OCI-LY7 (cell line): ENCODE measurements around the gene OLFML2B. TPM values are rescaled to one million over a fixed set of nuclear protein-coding genes. Genes with fewer than 3 reads are reported as not detected.

Experiments used
- BruUV-seq: library from RNA; stranded (reverse); fragments of 400-500 nt; replicated peaks from 2 replicates; lab custom pipeline; 2021; lab: Mats Ljungman, UMichigan
- CTCF ChIA-PET: fragments of 300-600 bp; sonication (Branson Sonifier 250); formaldehyde crosslinking; loops from one replicate; lab custom pipeline; 2022; ENCODE audit warnings: antibody characterized with exemption; ENCODE audit not compliant: unreplicated experiment; lab: Charles Lee
- POLR2A ChIA-PET: fragments of 300-600 bp; sonication (Branson Sonifier 250); formaldehyde crosslinking; loops from one replicate; lab custom pipeline; 2022; ENCODE audit warnings: antibody characterized with exemption; lab: Charles Lee
- DNase-seq: peaks from one replicate; pipeline ENCODE4 v3.0.0-alpha.2; 2015; ENCODE audit warnings: low spot score
- H2AFZ ChIP-seq: fragments of 200-600 bp; sonication (generic), shearing (Covaris generic); 2 replicates; pipeline ENCODE4 v1.6.1; 2014; ENCODE audit warnings: mild to moderate bottlenecking, antibody characterized with exemption, low read length, moderate library complexity
- H3K27ac ChIP-seq: fragments of 200-600 bp; sonication (generic); 2 replicates; pipeline ENCODE4 v1.5.1; 2014; ENCODE audit warnings: mixed run types, low read depth, mild to moderate bottlenecking, moderate library complexity, low read length, inconsistent platforms; ENCODE audit not compliant: poor library complexity, severe bottlenecking
- H3K36me3 ChIP-seq: fragments of 200-600 bp; sonication (generic); 2 replicates; pipeline ENCODE4 v1.6.1; 2014; ENCODE audit warnings: mild to moderate bottlenecking, antibody characterized with exemption, low read length, moderate library complexity, mixed read lengths; ENCODE audit not compliant: insufficient read depth
- H3K4me1 ChIP-seq: fragments of 200-600 bp; sonication (generic); 2 replicates; pipeline ENCODE4 v1.5.1; 2014; ENCODE audit warnings: mild to moderate bottlenecking, low read length; ENCODE audit not compliant: insufficient read depth, poor library complexity, severe bottlenecking
- H3K4me2 ChIP-seq: fragments of 200-600 bp; sonication (generic); 2 replicates; pipeline ENCODE4 v1.6.1; 2014; ENCODE audit warnings: mild to moderate bottlenecking, low read length
- H3K4me3 ChIP-seq: fragments of 200-600 bp; sonication (generic); 2 replicates; pipeline ENCODE4 v1.5.1; 2014; ENCODE audit warnings: mild to moderate bottlenecking, low read depth, low read length; ENCODE audit not compliant: poor library complexity, severe bottlenecking
- H3K79me2 ChIP-seq: fragments of 200-600 bp; sonication (generic); 2 replicates; pipeline ENCODE4 v1.6.1; 2016; ENCODE audit warnings: low read depth, mild to moderate bottlenecking, low read length, moderate library complexity, mixed read lengths; ENCODE audit not compliant: insufficient read depth
- H3K9me2 ChIP-seq: fragments of 200-600 bp; sonication (generic); 2 replicates; pipeline ENCODE4 v1.6.1; 2016; ENCODE audit warnings: mild to moderate bottlenecking, low read length, mixed read lengths; ENCODE audit not compliant: insufficient read depth
- H3K9me3 ChIP-seq: fragments of 200-600 bp; sonication (generic); 2 replicates; pipeline ENCODE4 v1.6.1; 2014; ENCODE audit warnings: mild to moderate bottlenecking, mixed run types, low read length, mixed read lengths
- H4K20me1 ChIP-seq: fragments of 200-600 bp; sonication (generic); 2 replicates; pipeline ENCODE4 v1.6.1; 2014; ENCODE audit warnings: mild to moderate bottlenecking, antibody characterized with exemption, low read length, moderate library complexity, mixed read lengths; ENCODE audit not compliant: insufficient read depth
- EZH2phosphoT487 ChIP-seq: fragments of 200-600 bp; sonication (generic); IDR thresholded peaks from 2 replicates; pipeline ENCODE4 v1.6.1; 2018; ENCODE audit warnings: low read depth, borderline replicate concordance, mild to moderate bottlenecking, mixed run types, antibody characterized with exemption, low read length, moderate library complexity, mixed read lengths
- intact Hi-C: fragments of 100-400 bp; cut with micrococcal nuclease; formaldehyde crosslinking; loops from one replicate; pipeline ENCODE4 v1.10.0; 2022; ENCODE audit not compliant: unreplicated experiment
- total RNA-seq, 2 experiments: library from RNA; depleted of rRNA in 1 of 2; stranded (reverse); fragments of >200 nt in 1 of 2; shearing (Covaris generic) in 1 of 2; gene quantifications; 2 replicates each; pipeline ENCODE4 v1.2.3, GENCODE V29; 2014 to 2022
- TF ChIP-seq, protein P1 (sequence below): fragments of 200-600 bp; sonication (generic); conservative IDR thresholded peaks from 2 replicates; pipeline ENCODE4 v1.5.1; 2014; ENCODE audit warnings: mild to moderate bottlenecking, antibody characterized with exemption, low read length, moderate library complexity, mixed read lengths

Gene OLFML2B
- total RNA-seq, 2 experiments from 2014 or later, result not detected

DNA sequence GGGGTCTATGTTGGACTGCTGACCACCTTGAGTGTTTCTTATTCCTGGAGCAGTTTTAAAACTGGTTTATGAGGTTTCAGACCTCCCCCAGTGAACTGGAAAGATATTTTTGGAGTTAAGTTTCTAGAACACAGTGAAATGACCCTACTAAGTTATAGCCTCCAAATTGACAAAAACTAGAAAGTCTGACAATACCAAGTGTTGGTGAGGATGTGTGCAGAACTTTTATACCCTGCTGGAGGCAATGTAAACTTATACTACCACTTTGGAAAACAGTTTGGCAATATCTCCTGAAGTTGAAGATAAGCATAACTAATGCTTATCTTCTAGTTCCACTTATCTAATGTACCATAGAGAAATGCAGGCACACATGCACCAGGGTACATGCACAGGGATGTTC, 10.4 kb downstream of the OLFML2B start:
- no peak overlapping the region for H3K27ac ChIP-seq
- H3K4me3 ChIP-seq, result no peak overlapping the region
- BruUV-seq, result no TSS peak
- H3K36me3 ChIP-seq, result no peaks in the 10 kb centered on the region
- H3K4me1 ChIP-seq, result no peaks in the 10 kb centered on the region
- no peak for TF ChIP-seq EZH2phosphoT487
- TF ChIP-seq, protein P1, sequence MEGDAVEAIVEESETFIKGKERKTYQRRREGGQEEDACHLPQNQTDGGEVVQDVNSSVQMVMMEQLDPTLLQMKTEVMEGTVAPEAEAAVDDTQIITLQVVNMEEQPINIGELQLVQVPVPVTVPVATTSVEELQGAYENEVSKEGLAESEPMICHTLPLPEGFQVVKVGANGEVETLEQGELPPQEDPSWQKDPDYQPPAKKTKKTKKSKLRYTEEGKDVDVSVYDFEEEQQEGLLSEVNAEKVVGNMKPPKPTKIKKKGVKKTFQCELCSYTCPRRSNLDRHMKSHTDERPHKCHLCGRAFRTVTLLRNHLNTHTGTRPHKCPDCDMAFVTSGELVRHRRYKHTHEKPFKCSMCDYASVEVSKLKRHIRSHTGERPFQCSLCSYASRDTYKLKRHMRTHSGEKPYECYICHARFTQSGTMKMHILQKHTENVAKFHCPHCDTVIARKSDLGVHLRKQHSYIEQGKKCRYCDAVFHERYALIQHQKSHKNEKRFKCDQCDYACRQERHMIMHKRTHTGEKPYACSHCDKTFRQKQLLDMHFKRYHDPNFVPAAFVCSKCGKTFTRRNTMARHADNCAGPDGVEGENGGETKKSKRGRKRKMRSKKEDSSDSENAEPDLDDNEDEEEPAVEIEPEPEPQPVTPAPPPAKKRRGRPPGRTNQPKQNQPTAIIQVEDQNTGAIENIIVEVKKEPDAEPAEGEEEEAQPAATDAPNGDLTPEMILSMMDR, result no peak
- H2AFZ ChIP-seq, result no peak overlapping the region
- no peaks in the 10 kb centered on the region for H4K20me1 ChIP-seq
- H3K9me3 ChIP-seq, result no peaks in the 10 kb centered on the region
- ChIA-PET CTCF (no interaction called here), POLR2A (interaction anchor here (0.6 kb wide), 1 partner anchor 91 kb away, joined by 3 read pairs; no protein-coding TSS in a partner anchor)
- H3K4me2 ChIP-seq, result no peak overlapping the region
- no peaks in the 10 kb centered on the region for H3K9me2 ChIP-seq
- H3K79me2 ChIP-seq, result no peaks in the 10 kb centered on the region
- intact Hi-C loops, result no loop called here
- no peak for DNase-seq

DNA sequence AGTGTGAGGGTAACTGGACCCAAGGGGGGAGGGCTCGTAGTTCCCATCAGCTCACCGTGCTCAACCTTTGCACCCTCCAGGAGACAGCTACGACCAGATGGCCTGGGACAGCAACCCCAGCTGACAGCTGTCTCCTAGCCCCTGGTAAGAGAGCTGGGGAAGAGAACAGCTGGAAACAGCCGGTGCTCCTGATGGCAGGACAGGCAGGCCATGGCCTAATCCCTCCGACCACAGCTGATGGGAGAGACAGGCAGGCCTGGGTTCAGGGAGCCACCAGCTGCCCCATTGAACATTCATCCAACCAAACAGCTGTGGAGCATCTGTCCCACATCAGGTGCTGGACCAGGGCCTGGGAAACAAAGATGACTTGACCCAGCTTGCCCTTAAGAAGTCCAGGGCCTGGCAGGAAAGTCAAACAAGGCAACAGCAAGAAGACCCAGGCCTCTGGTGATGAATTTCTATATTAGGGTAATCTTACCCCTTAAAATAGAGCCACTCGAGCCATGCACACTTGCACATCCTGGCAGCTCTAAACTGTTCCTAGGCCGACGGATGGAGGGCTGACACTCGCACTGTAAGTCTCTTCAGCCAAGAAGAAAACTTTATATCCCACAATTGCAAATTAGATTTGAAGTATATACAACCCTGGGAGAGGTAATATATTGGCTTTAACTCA, 12.2 kb downstream of the OLFML2B start:
- Histone ChIP-seq H3K4me3 (no peak overlapping the region), H3K9me3 (no peaks in the 10 kb centered on the region), H3K27ac (no peak overlapping the region), H4K20me1 (no peaks in the 10 kb centered on the region), H3K4me2 (no peak overlapping the region), H3K9me2 (no peaks in the 10 kb centered on the region), H3K36me3 (no peaks in the 10 kb centered on the region), H2AFZ (no peak overlapping the region), H3K4me1 (no peaks in the 10 kb centered on the region), H3K79me2 (no peaks in the 10 kb centered on the region)
- ChIA-PET POLR2A (no interaction called here), CTCF (no interaction called here)
- TF ChIP-seq, protein P1, result no peak
- TF ChIP-seq EZH2phosphoT487, result no peak
- DNase-seq, result no peak
- intact Hi-C loops, result no loop called here
- BruUV-seq, result no TSS peak

DNA sequence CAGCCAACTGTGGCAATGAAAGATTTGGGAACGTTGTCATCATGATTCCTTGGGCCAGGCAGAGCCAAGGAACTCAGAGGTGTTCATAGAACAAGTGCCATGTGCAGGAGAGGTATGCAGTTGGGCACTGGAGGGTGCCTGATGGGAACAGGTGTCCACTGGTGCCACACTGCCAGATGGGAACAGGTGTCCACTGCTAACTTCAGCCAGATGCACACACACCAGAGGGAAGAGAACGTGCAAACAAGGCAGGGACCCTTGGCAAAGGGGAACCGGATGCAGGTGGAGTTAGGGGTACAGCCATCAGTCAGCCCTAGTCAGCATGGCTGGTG, 13.5 kb downstream of the OLFML2B start:
- H3K9me3 ChIP-seq, result no peaks in the 10 kb centered on the region
- H3K4me2 ChIP-seq, result no peak overlapping the region
- H2AFZ ChIP-seq, result no peak overlapping the region
- no peak overlapping the region for H3K4me3 ChIP-seq
- no peaks in the 10 kb centered on the region for H4K20me1 ChIP-seq
- DNase-seq, result no peak
- TF ChIP-seq, protein P1, result no peak
- no peak for TF ChIP-seq EZH2phosphoT487
- H3K36me3 ChIP-seq, result no peaks in the 10 kb centered on the region
- H3K79me2 ChIP-seq, result no peaks in the 10 kb centered on the region
- H3K9me2 ChIP-seq, result no peaks in the 10 kb centered on the region
- H3K4me1 ChIP-seq, result no peaks in the 10 kb centered on the region
- H3K27ac ChIP-seq, result no peak overlapping the region
- ChIA-PET CTCF (no interaction called here), POLR2A (no interaction called here)
- intact Hi-C loops, result no loop called here
- BruUV-seq, result no TSS peak
